Testis (tissue), 3 donors: ENCODE results near the gene DDX25. TPM values are rescaled to one million over a fixed set of nuclear protein-coding genes. Genes with fewer than 3 reads are reported as not detected.

Source experiments
- DNase-seq: peaks from one replicate; pipeline ENCODE4 v3.0.0-alpha.2; 2019
- H3K27ac ChIP-seq, 2 donors: fragments of 200-600 bp; sonication (generic); one replicate each; pipeline ENCODE4 v1.5.1; 2019
- H3K27me3 ChIP-seq: fragments of 200-600 bp; sonication (generic); one replicate; pipeline ENCODE4 v1.5.1; 2019
- H3K36me3 ChIP-seq: fragments of 200-600 bp; sonication (generic); one replicate; pipeline ENCODE4 v1.5.1; 2017; ENCODE audit warnings: low read depth; ENCODE audit errors: missing control alignments
- H3K4me1 ChIP-seq: fragments of 200-600 bp; sonication (generic); one replicate; pipeline ENCODE4 v1.5.1; 2019
- H3K4me3 ChIP-seq, 2 donors: fragments of 200-600 bp; sonication (generic); one replicate each; pipeline ENCODE4 v1.5.1; 2017 to 2019
- H3K9me3 ChIP-seq: fragments of 200-600 bp; sonication (generic); one replicate; pipeline ENCODE4 v1.5.1; 2017
- POLR2A ChIP-seq: fragments of 450-650 bp; IDR thresholded peaks from one replicate; pipeline ENCODE4 v1.6.1; 2017; ENCODE audit warnings: antibody characterized with exemption, mild to moderate bottlenecking, moderate library complexity
- WGBS, 2 donors: methylation state at CpG; one replicate each; pipeline ENCODE4 v1.1.5; 2018; 5-methylcytosine and 5-hydroxymethylcytosine counted together
- intact Hi-C: fragments of 100-400 bp; cut with DNase I; formaldehyde crosslinking; loops from one replicate; pipeline ENCODE4 v1.15.1; 2023; ENCODE audit warnings: low total_unique reads
- polyA plus RNA-seq: library from polyadenylated mRNA; stranded (reverse); fragments of 350-450 nt; fragmentation: Illumina TruSeq; extraction: RNeasy Lipid Tissue Mini Kit (QIAGEN cat#74804); gene quantifications from one replicate; pipeline ENCODE4 v1.2.3, GENCODE V29; 2014; ENCODE audit warnings: low read depth, low replicate concordance; ENCODE audit not compliant: insufficient read depth
- total RNA-seq, 2 donors: library from RNA; depleted of rRNA; stranded (reverse); fragments of >200 nt; gene quantifications; one replicate each; pipeline ENCODE4 v1.2.3, GENCODE V29; 2016
- TF ChIP-seq, protein P1 (sequence below), 3 experiments: fragments of 450-650 bp in 2 of 3; fragments of 200-600 bp in 1 of 3; sonication (generic) in 1 of 3; IDR thresholded peaks; one replicate each; pipeline ENCODE4 v1.5.1; 2016 to 2019; ENCODE audit warnings: antibody characterized with exemption in 3 of 3, mild to moderate bottlenecking in 2 of 3, moderate library complexity in 1 of 3

DDX25 gene
- total and polyA plus RNA-seq, 3 donors from 2014 or later, result 46.4 to 257 (median 53.8) TPM

DNA sequence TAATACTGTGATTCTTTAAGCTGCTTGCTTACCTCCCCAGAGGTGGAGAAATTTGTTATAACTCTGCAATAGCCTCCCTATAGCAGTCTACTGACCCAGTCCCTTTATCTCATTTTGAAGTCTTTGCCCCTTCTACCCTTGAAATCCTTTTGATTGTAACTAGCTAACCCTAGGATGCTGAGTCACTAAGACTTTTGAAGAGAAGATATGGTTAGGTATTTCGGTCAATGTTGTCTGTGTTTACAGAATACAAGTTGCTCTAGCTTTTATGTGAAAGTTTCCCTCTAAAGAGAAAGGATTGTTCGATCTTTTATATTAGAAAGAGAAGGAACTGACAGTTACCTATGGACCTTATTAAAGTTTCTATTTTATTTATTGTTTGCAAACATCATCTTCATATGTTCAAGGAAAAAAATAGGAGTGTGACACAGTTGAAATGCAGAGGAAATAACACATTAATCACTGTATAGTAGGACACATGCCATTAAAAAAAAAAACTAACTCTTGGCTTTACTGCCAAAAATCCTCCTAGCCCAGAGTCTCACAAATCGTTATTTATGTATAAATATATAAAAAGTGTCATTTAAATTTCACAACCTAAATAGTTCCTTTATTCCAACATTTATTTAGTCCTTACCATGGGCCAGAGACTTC lies 13.7 kb upstream of the DDX25 start:
- intact Hi-C loops, result no loop called here
- no peak for DNase-seq
- Histone ChIP-seq H3K9me3 (no peaks in the 10 kb centered on the region), H3K36me3 (no peaks in the 10 kb centered on the region), H3K4me1 (no peaks in the 10 kb centered on the region), H3K4me3 (no peak overlapping the region), H3K27me3 (no peaks in the 10 kb centered on the region), H3K27ac (no peak overlapping the region)
- 56 to 70% methylated on average over 3 of the region's 3 CpGs for WGBS, 2 donors
- TF ChIP-seq POLR2A, result no peak
- TF ChIP-seq, protein P1, sequence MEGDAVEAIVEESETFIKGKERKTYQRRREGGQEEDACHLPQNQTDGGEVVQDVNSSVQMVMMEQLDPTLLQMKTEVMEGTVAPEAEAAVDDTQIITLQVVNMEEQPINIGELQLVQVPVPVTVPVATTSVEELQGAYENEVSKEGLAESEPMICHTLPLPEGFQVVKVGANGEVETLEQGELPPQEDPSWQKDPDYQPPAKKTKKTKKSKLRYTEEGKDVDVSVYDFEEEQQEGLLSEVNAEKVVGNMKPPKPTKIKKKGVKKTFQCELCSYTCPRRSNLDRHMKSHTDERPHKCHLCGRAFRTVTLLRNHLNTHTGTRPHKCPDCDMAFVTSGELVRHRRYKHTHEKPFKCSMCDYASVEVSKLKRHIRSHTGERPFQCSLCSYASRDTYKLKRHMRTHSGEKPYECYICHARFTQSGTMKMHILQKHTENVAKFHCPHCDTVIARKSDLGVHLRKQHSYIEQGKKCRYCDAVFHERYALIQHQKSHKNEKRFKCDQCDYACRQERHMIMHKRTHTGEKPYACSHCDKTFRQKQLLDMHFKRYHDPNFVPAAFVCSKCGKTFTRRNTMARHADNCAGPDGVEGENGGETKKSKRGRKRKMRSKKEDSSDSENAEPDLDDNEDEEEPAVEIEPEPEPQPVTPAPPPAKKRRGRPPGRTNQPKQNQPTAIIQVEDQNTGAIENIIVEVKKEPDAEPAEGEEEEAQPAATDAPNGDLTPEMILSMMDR (IDR thresholded peaks at IDR 0.05), result no peak

- DNase-seq, result no peak
- Histone ChIP-seq H3K9me3 (no peaks in the 10 kb centered on the region), H3K4me1 (no peaks in the 10 kb centered on the region), H3K27ac (no peak overlapping the region), H3K27me3 (no peaks in the 10 kb centered on the region), H3K36me3 (no peaks in the 10 kb centered on the region), H3K4me3 (no peak overlapping the region)
- intact Hi-C loops, result no loop called here
- TF ChIP-seq POLR2A, result no peak
- TF ChIP-seq, protein P1 (IDR thresholded peaks at IDR 0.05), result no peak
These were observed 12.2 kb upstream of the DDX25 start for GRCh38 chr11:125892071-125892470.

- H3K36me3 ChIP-seq, result no peaks in the 10 kb centered on the region
- no peaks in the 10 kb centered on the region for H3K4me1 ChIP-seq
- TF ChIP-seq, protein P1 (IDR thresholded peaks at IDR 0.05), result no peak
- no peak for TF ChIP-seq POLR2A
- H3K27me3 ChIP-seq, result no peaks in the 10 kb centered on the region
- H3K27ac ChIP-seq, result no peak overlapping the region
- no peak overlapping the region for H3K4me3 ChIP-seq
- H3K9me3 ChIP-seq, result no peaks in the 10 kb centered on the region
- intact Hi-C loops, result no loop called here
- DNase-seq, result no peak
These were observed 11.3 kb upstream of the DDX25 start for GRCh38 chr11:125892994-125893393.

- Histone ChIP-seq H3K4me1 (peaks cover 6% of the 10 kb centered on the region), H3K27ac (no peak overlapping the region), H3K27me3 (no peaks in the 10 kb centered on the region), H3K9me3 (no peaks in the 10 kb centered on the region), H3K36me3 (no peaks in the 10 kb centered on the region), H3K4me3 (no peak overlapping the region)
- WGBS, 2 donors, result 47 to 61% methylated on average over 6 of the region's 6 CpGs
- intact Hi-C loops, result no loop called here
- TF ChIP-seq, protein P1 (IDR thresholded peaks at IDR 0.05), result no peak
- TF ChIP-seq POLR2A, result no peak
- DNase-seq, result no peak
These were observed 2.4 kb upstream of the DDX25 start for GRCh38 chr11:125901872-125902271.

DNA sequence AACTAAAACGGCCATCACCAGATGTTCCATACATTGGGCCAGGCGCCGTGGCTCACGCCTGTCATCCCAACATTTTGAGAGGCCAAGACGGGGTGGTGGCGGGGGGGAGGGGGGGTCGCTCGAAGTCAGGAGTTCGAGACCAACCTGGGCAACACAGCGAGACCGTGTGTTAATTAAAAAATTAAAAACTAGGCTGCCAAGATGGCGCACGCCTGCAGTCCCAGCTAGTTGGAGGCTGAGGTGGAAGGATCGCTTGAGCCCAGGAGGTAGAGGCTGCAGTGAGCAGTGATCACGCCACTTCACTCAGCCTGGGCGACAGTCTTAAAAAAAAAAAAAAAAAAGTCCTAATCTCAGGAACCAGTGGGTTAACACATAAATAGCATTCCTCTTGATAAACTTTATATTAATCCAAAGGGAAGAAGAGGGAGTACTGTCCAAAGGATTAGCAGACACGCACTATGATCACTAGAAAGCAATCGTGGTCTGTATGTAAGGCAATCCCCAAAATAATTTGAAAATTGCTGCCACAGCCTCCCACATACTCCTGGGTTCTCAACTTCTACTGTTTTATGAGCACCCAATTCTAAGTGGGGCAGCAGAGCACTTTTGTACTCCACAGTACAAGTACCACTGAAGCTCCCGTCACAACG lies 1.9 kb upstream of the DDX25 start:
- Histone ChIP-seq H3K27me3 (no peaks in the 10 kb centered on the region), H3K4me1 (peaks cover 6% of the 10 kb centered on the region), H3K36me3 (no peaks in the 10 kb centered on the region), H3K9me3 (no peaks in the 10 kb centered on the region), H3K27ac (peak overlapping the region; percentile 14 to 42), H3K4me3 (peak overlapping the region; percentile 55 to 70)
- no peak for TF ChIP-seq POLR2A
- TF ChIP-seq, protein P1 (IDR thresholded peaks at IDR 0.05), result no peak
- intact Hi-C loops, result no loop called here
- WGBS, 2 donors, result 23 to 35% methylated on average over 11 to 20 of the region's 20 CpGs
- DNase-seq, result no peak
